GM12878 (cell line): ENCODE measurements around the gene FTL.

ENCODE experiments used
- EZH2 ChIP-seq: IDR thresholded peaks from 2 replicates; pipeline ENCODE4 v1.6.1; 2012; ENCODE audit warnings: low read depth, mild to moderate bottlenecking, control low read depth, inconsistent platforms, low read length, borderline replicate concordance; ENCODE audit not compliant: control insufficient read depth
- HDAC2 ChIP-seq: fragments of 200-600 bp; sonication (generic); IDR thresholded peaks from 2 replicates; pipeline ENCODE4 v1.6.1; 2017
- NR2C2 ChIP-seq: IDR thresholded peaks from 2 replicates; pipeline ENCODE4 v1.6.1; 2011; ENCODE audit warnings: borderline replicate concordance, low read depth; ENCODE audit not compliant: control insufficient read depth, insufficient read length
- TF ChIP-seq, protein P1 (sequence below): fragments of 450-650 bp; IDR thresholded peaks from 2 replicates; pipeline ENCODE4 v1.6.1; 2017; ENCODE audit warnings: antibody characterized with exemption, mild to moderate bottlenecking, moderate library complexity

DNA sequence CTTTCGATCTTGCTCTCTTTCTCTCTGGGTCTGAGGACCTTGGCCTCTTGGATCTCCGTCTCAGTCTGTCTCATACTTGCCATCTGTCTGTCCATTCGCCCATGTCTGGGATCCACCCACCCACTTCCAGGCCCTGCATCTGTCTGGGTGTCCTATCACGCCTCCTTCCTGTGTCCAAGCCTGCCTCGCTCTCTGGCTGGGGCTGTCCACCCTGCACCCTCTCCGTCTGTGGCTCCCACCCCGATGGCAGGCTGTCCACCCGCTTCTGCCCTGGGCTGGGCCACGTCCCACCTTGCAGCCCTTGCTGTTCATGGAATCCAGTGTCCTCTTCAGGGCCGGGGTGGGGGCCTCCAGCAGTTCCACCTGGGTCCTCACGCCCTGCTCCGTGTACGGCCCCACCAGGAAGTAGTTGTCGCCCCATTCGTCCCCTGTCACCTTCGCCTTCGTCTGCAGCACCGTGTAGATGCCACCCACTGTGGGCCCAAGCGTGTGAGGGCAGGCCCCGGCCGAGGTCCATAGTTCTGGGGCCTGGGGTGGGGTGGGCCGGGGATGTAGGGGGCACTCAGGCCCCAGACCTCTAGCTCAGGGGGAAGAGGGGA is 26.0 kb downstream of the FTL start:
- no peak for TF ChIP-seq EZH2
- TF ChIP-seq NR2C2, result no peak
- TF ChIP-seq HDAC2, result no peak
- TF ChIP-seq, protein P1, sequence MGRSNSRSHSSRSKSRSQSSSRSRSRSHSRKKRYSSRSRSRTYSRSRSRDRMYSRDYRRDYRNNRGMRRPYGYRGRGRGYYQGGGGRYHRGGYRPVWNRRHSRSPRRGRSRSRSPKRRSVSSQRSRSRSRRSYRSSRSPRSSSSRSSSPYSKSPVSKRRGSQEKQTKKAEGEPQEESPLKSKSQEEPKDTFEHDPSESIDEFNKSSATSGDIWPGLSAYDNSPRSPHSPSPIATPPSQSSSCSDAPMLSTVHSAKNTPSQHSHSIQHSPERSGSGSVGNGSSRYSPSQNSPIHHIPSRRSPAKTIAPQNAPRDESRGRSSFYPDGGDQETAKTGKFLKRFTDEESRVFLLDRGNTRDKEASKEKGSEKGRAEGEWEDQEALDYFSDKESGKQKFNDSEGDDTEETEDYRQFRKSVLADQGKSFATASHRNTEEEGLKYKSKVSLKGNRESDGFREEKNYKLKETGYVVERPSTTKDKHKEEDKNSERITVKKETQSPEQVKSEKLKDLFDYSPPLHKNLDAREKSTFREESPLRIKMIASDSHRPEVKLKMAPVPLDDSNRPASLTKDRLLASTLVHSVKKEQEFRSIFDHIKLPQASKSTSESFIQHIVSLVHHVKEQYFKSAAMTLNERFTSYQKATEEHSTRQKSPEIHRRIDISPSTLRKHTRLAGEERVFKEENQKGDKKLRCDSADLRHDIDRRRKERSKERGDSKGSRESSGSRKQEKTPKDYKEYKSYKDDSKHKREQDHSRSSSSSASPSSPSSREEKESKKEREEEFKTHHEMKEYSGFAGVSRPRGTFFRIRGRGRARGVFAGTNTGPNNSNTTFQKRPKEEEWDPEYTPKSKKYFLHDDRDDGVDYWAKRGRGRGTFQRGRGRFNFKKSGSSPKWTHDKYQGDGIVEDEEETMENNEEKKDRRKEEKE, result no peak
